GM21825 (cell line): ENCODE results near the gene CAMTA1.
"Not testable (repeated sequence)": the region's sequence is repeated elsewhere in the genome, so short reads cannot be mapped to it uniquely, and the experiment has no call there.

Source experiments
- ATAC-seq: cut with Tn5 transposase; IDR thresholded peaks from one replicate; pipeline ENCODE4 v1.9.1; 2021; ENCODE audit warnings: mild to moderate bottlenecking, moderate library complexity; ENCODE audit not compliant: unreplicated experiment

CAMTA1 gene

GRCh38 chr1:7121622-7121988 lies 336.4 kb downstream of the CAMTA1 start:
- ATAC-seq, result no peak

GRCh38 chr1:7127322-7128075 lies 342.2 kb downstream of the CAMTA1 start:
- no peak for ATAC-seq

DNA sequence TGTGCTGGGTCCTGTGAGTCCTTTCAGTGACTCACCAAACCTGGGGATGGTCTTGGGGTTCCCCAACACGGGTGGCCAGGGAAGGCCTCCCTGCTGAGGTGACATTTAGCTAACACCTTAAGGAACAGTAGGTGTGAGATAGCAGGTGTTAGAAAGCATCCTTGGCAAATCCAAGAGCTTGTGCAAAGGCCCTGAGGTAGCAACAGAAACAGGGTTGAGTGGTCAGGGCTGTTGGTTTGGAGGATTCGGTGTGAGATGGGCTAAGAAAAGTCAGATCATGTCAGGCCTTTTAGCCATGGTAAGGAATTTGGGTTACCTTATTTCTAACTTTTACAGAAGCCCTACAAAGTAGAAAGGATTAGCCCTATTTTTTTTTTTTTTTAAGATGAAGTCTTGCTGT lies 343.0 kb downstream of the CAMTA1 start:
- ATAC-seq, result no peak

GRCh38 chr1:7130127-7130526 lies 344.9 kb downstream of the CAMTA1 start:
- no peak for ATAC-seq

DNA sequence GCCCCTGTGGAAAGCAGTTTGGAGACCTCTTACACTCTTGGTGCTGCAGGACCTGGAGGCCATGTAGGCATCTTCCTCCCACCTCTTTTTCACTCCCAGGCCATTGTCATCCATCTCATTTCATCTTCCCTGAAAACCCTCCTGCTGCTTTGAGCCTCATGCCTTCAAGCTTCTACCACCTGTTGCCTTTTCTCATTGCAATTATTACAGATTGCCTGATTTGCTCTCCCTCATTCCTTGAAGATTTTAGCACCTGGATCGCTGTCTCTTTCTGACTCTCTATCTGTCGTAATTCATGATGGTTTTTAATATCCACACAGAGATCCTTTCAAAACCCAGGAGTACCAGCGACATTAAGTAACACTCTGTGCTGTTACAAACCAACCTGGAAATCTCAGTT lies 350.2 kb downstream of the CAMTA1 start:
- no peak for ATAC-seq

GRCh38 chr1:7136166-7136953 lies 351.1 kb downstream of the CAMTA1 start:
- ATAC-seq, result no peak

DNA sequence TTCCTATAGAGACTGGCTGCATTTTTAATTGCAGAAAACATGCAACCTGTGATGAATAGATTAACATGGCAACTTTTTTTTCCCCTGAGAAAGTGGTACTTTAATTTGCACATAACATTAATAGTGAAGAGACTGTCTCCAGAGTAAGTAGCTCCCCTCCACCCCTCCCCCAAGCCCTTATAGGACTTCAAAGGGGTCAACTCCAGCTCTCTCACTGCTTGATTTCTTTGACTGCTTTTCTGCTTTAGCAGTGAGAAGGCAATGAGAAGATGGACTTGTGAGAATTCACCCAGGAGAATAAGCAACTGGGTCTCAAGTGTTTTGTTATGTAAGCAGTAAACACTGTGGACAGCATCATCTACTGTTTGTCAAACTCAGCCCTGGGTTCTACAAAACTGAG lies 355.0 kb downstream of the CAMTA1 start:
- no peak for ATAC-seq

DNA sequence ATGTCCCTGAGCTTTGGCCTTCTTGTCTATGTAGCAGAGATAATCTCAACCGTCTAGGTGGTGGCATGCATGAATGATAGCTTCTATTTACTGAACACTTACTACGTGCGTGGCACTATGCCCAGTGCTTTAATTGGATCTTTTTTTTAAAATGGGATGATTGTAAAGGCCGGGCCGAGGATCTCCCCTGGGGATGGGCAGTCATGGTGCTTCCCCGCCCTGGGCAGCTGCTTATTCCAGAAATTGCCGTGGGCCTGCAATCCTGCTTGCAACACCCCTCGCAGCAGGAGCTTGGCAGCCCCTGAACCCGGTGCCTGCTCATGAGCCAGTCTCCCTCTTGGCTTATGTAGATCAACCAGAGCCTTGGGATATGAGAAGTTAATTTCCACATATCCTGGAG lies 360.7 kb downstream of the CAMTA1 start:
- ATAC-seq, result no peak

DNA sequence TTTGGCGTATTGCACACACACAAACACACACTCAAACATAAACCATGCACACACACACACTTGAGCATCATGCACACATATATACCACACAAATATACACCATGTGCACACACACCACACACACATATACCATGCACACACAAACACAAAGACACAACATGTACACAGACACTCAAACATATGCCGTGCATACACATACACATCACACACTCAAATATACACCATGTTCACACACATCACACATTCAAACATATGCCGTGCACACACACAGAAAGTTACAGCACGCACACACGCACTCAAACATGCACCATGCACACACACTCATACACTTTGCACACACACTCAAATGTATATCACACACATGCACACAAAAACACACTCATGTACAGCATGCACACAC lies 361.5 kb downstream of the CAMTA1 start:
- ATAC-seq, result no peak

GRCh38 chr1:7147581-7148282 lies 362.5 kb downstream of the CAMTA1 start:
- not testable (repeated sequence) for ATAC-seq

GRCh38 chr1:7149080-7149838 lies 364.0 kb downstream of the CAMTA1 start:
- no peak for ATAC-seq

DNA sequence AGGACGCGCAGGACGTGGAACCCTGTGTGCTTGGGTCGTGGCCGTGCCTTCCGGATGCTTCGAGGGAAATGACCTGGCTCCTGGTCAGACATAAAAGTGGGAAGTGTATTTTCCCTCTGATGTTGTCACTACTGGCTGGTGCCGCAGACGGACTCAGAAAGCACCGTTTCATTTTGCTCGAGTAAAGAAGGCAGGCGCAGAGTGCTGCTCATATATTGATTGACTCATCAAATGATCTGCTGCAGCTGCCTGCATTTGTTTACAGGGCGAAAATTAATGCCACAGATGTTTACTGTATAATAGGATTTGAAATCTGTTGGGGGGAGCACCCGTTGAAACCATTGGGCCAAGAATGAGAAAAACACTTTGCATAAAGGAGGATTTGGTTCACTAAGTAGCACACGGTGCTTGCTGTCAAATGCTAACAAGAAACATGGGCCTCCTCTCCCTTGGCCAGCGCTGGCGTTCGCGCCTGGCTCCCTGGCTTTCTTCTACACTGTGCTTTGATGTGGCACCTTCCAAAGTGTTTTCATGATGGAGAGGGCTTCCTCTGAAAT lies 365.5 kb downstream of the CAMTA1 start:
- ATAC-seq, result no peak

DNA sequence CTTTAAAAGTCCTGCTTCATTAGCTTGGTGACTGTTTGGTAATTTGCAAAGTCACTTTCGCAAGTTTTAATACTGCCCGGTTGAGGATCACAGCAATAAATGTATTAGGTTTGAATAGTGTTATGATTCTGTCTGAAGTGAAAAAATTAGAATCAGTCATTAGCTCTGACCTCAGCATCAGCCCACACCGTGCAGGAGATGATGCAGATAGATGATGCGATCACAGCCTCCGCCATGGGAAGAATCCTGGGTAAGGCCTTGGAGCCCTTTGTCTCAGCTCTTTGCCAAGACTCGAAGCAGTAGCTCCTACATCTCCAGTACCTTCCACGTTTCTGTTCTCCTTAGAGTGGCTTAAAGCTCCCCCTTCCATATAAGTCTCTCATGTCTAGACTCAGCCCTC lies 366.7 kb downstream of the CAMTA1 start:
- no peak for ATAC-seq

DNA sequence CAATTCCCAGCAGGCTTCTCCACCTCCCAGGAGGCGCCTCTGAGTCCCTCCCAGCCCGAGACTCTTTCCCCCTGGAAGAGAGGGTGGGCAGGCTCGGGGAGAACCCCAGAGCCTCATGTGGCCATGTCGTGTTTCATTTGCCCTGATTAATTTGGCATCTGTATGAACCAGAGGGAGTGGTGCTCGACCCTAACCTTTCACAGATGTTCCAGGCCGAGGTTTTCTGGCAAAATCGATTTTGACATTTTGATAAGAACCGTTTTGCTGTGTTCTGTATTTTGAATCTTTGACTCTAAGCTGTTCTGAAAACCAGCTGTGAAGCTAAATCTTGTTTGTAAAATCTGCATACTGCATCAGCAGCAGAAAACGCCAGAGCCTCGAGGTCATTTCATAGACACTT lies 367.4 kb downstream of the CAMTA1 start:
- no peak for ATAC-seq

GRCh38 chr1:7153464-7153863 lies 368.2 kb downstream of the CAMTA1 start:
- ATAC-seq, result no peak

- no peak for ATAC-seq
Observed at GRCh38 chr1:7159116-7159781, 374.0 kb downstream of the CAMTA1 start.

GRCh38 chr1:7168554-7168953 lies 383.3 kb downstream of the CAMTA1 start:
- ATAC-seq, result not testable (repeated sequence)

DNA sequence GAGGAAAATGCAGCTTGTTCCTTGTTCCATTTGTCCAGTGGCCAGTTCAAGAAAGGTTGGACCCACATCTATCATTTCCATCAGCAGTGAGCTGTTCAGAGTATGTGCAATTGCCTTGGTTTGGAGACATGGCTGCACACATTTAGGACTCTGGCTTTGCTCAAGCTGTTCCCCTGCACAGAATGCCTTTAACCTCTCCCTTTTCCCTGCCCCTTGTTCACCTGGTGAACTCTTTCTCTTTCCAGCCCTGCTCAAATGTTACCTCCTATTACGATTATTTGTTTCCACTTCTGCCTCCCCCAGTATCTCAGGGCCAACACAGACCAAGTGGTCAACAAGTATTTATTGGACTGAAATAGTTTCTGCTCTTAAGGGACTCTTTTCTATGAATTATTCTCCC lies 385.9 kb downstream of the CAMTA1 start:
- ATAC-seq, result no peak

GRCh38 chr1:7171574-7171973 lies 386.3 kb downstream of the CAMTA1 start:
- no peak for ATAC-seq

GRCh38 chr1:7172804-7173203 lies 387.6 kb downstream of the CAMTA1 start:
- ATAC-seq, result no peak
